HepG2 (cell line): ENCODE data around the gene FALEC. TPM values are rescaled to one million over a fixed set of nuclear protein-coding genes. Genes with fewer than 3 reads are reported as not detected.
A peak's percentile ranks its signal among the peaks of the same experiment; 100 is the strongest.

ENCODE experiments used
- ATAC-seq: fragments of 200-7000 bp; cut with Tn5 transposase; 3 replicates; pipeline ENCODE4 v1.9.1; 2020; ENCODE audit warnings: mild to moderate bottlenecking, moderate library complexity
- BruUV-seq: library from RNA; stranded (reverse); fragments of 400-500 nt; replicated peaks from 2 replicates; lab custom pipeline; 2021; lab: Mats Ljungman, UMichigan
- CTCF ChIA-PET: fragments of 300-600 bp; formaldehyde crosslinking; extraction: SDS; loops from one replicate; lab custom pipeline; 2021; ENCODE audit warnings: low total read pairs, inconsistent platforms, low intra/inter-chr PET ratio; lab: Yijun Ruan, JAX
- POLR2A ChIA-PET: fragments of 350-600 bp; sonication (Branson Sonifier 250); formaldehyde crosslinking; loops from one replicate; lab custom pipeline; 2020; ENCODE audit warnings: antibody characterized with exemption, inconsistent platforms; lab: Yijun Ruan, JAX
- DNase-seq: peaks from one replicate; pipeline ENCODE4 v3.0.0-alpha.2; 2015; ENCODE audit warnings: low spot score
- FAIRE-seq: peaks from 3 replicates; lab custom pipeline; 2011; peaks lifted over from hg19 to GRCh38; lab: Jason Lieb, UNC
- H2AFZ ChIP-seq: one replicate; pipeline ENCODE4 v1.6.1; 2011; ENCODE audit warnings: low read length, inconsistent platforms
- H3K27ac ChIP-seq: fragments of 300-600 bp; 3 replicates; pipeline ENCODE4 v1.8.0; 2011; ENCODE audit warnings: mixed run types, mild to moderate bottlenecking, mixed read lengths, low read length, inconsistent platforms; ENCODE audit not compliant: insufficient read depth; ENCODE audit errors: extremely low read length
- H3K27me3 ChIP-seq, 2 experiments: fragments of 200-600 bp in 1 of 2; 2 replicates in 1 of 2; 3 replicates in 1 of 2; pipeline versions ENCODE4 v1.6.0 to v1.8.0; 2011; ENCODE audit warnings: low read length in 2 of 2, mild to moderate bottlenecking in 2 of 2, moderate library complexity in 2 of 2, inconsistent platforms in 1 of 2; ENCODE audit not compliant: insufficient read depth in 2 of 2, control insufficient read depth in 1 of 2
- H3K36me3 ChIP-seq, 2 experiments: fragments of 200-600 bp in 1 of 2; replicated peaks in 1 of 2; 2 replicates in 1 of 2; 3 replicates in 1 of 2; pipeline versions ENCODE4 v1.5.1 to v1.8.0; 2011; ENCODE audit warnings: low read length in 2 of 2, inconsistent platforms in 1 of 2; ENCODE audit not compliant: insufficient read depth in 2 of 2, control insufficient read depth in 1 of 2
- H3K4me1 ChIP-seq: 2 replicates; pipeline ENCODE4 v1.5.1; 2012; ENCODE audit warnings: low read length, inconsistent platforms; ENCODE audit not compliant: insufficient read depth
- H3K4me2 ChIP-seq: 2 replicates; pipeline ENCODE4 v1.6.0; 2011; ENCODE audit warnings: low read depth, low read length, inconsistent platforms
- H3K4me3 ChIP-seq, 3 experiments: fragments of 200-600 bp in 1 of 3; sonication (generic), shearing (Covaris generic) in 1 of 3; replicated peaks in 1 of 3; 2 replicates each; pipeline ENCODE4 v1.5.1; 2011 to 2016; ENCODE audit warnings: low read length in 3 of 3, inconsistent platforms in 2 of 3, low read depth in 2 of 3, mild to moderate bottlenecking in 2 of 3, control low read depth in 1 of 3, mixed read lengths in 1 of 3; ENCODE audit not compliant: insufficient read depth in 1 of 3
- H3K79me2 ChIP-seq: one replicate; pipeline ENCODE4 v1.6.1; 2011; ENCODE audit warnings: low read length, inconsistent platforms; ENCODE audit not compliant: insufficient read depth
- H3K9ac ChIP-seq: 2 replicates; pipeline ENCODE4 v1.6.0; 2011; ENCODE audit warnings: mild to moderate bottlenecking, low read depth, low read length, inconsistent platforms; ENCODE audit not compliant: insufficient read depth
- H3K9me3 ChIP-seq: 2 replicates; pipeline ENCODE4 v1.5.1; 2012; ENCODE audit warnings: mild to moderate bottlenecking, low read length
- H4K20me1 ChIP-seq: 2 replicates; pipeline ENCODE4 v1.6.0; 2011; ENCODE audit warnings: inconsistent platforms, mild to moderate bottlenecking, low read length, moderate library complexity; ENCODE audit not compliant: insufficient read depth
- CCDC6 ChIP-seq: sonication (generic); formaldehyde crosslinking; IDR thresholded peaks from 2 replicates; pipeline ENCODE4 v1.8.1; 2022; ENCODE audit warnings: mild to moderate bottlenecking, missing genetic modification reagents, moderate library complexity
- NBN ChIP-seq: fragments of 450-650 bp; conservative IDR thresholded peaks from 2 replicates; pipeline ENCODE4 v1.6.1; 2017
- NR2F6 ChIP-seq, 2 experiments: IDR thresholded peaks; 2 replicates each; pipeline ENCODE4 v1.6.1; 2016; ENCODE audit warnings: antibody characterized with exemption in 1 of 2, mild to moderate bottlenecking in 1 of 2
- SMAD3 ChIP-seq: sonication (generic); formaldehyde crosslinking; IDR thresholded peaks from 2 replicates; pipeline ENCODE4 v1.4.0; 2020; ENCODE audit warnings: missing genetic modification reagents
- ZNF232 ChIP-seq: sonication (generic); formaldehyde crosslinking; IDR thresholded peaks from 2 replicates; pipeline ENCODE4 v1.4.0; 2020; ENCODE audit warnings: missing genetic modification reagents, borderline replicate concordance
- ZNF570 ChIP-seq: sonication (generic); formaldehyde crosslinking; IDR thresholded peaks from 2 replicates; pipeline ENCODE4 v1.4.0; 2020; ENCODE audit warnings: mild to moderate bottlenecking, missing genetic modification reagents, borderline replicate concordance
- WGBS: methylation state at CpG from one replicate; pipeline ENCODE4 v1.1.6; 2017; ENCODE audit warnings: low lambda C conversion rate; 5-methylcytosine and 5-hydroxymethylcytosine counted together
- in situ Hi-C: cut with HindIII; loops from 2 replicates; pipeline ENCODE4 v1.10.0; 2017; ENCODE audit warnings: low pct_unique_long_range_greater_than_20kb; ENCODE audit not compliant: extremely low pct_ligation_motif_present
- intact Hi-C: fragments of 100-400 bp; cut with micrococcal nuclease; formaldehyde crosslinking; loops from one replicate; pipeline ENCODE4 v1.10.0; 2022; ENCODE audit not compliant: unreplicated experiment
- polyA plus RNA-seq, 8 experiments: library from polyadenylated mRNA; depleted of rRNA in 3 of 8; stranded (reverse) in 7 of 8; unstranded in 1 of 8; fragments of >200 nt; fragmentation: Illumina TruSeq in 4 of 8; extraction: Trizol in 4 of 8; gene quantifications; 2 replicates each; pipeline versions ENCODE4 v1.2.1 to v1.2.3, GENCODE V29; 2011 to 2016; ENCODE audit warnings: low read depth in 4 of 8, missing spikeins in 1 of 8, mixed read lengths in 1 of 8; ENCODE audit not compliant: insufficient read depth in 1 of 8
- total RNA-seq, 5 experiments: library from RNA; depleted of rRNA; stranded (reverse); fragments of >200 nt; fragmentation: Illumina TruSeq; extraction: Trizol; gene quantifications; 2 replicates each; pipeline ENCODE4 v1.2.3, GENCODE V29; 2016; ENCODE audit warnings: low read depth in 1 of 5
- TF ChIP-seq, protein P1 (sequence below): sonication (generic); formaldehyde crosslinking; conservative IDR thresholded peaks from 2 replicates; pipeline ENCODE4 v1.8.0; 2022; ENCODE audit warnings: mild to moderate bottlenecking, moderate library complexity, missing genetic modification reagents
- TF ChIP-seq, protein P2 (sequence below): sonication (generic); formaldehyde crosslinking; IDR thresholded peaks from 2 replicates; pipeline ENCODE4 v1.4.0; 2020; ENCODE audit warnings: missing genetic modification reagents, low read depth, mild to moderate bottlenecking, borderline replicate concordance

Gene FALEC
- total and polyA plus RNA-seq, 2 of the 13 experiments (the other 11 are each of a cell fraction or from before 2014, with no cell fraction given): 0.33 to 0.71 TPM

GRCh38 chr1:150563340-150564038, 47.9 kb downstream of the FALEC start:
- 14% methylated on average over 4 of the region's 4 CpGs for whole genome bisulfite sequencing
- DNase-seq (no peak), FAIRE-seq (no peak), ATAC-seq (no peak)
- Histone ChIP-seq H3K79me2 (peaks cover 19% of the 10 kb centered on the region), H2AFZ (no peak overlapping the region), H3K9ac (peak overlapping the region; percentile 88), H3K4me1 (peaks cover 66% of the 10 kb centered on the region), H3K4me3 (peak overlapping the region in 1 of 3 experiments; percentile 20; a peak in 2 of 6 replicates), H3K4me2 (peak overlapping the region; percentile 99), H3K36me3 (no peaks in the 10 kb centered on the region; a peak in 1 of 5 replicates), H3K9me3 (no peaks in the 10 kb centered on the region), H3K27me3 (no peaks in the 10 kb centered on the region), H3K27ac (peak overlapping the region; percentile 91), H4K20me1 (peaks cover 3% of the 10 kb centered on the region)
- ChIA-PET CTCF (no interaction called here), POLR2A (interaction anchor here (0.7 to 13.0 kb wide), 17 partner anchors 12 to 418 kb away, joined by 3 to 469 read pairs (median 4); partner anchors contain the start of genes ADAMTSL4, ENSA, FALEC and GOLPH3L)
- intact Hi-C loops (loop anchor here (1.0 to 5.0 kb wide), 2 partner anchors 14 to 134 kb away; partner anchors contain the start of gene GOLPH3L), in situ Hi-C loops (loop anchor here (5.0 kb wide), 2 partner anchors 64 to 249 kb away; partner anchors contain the start of gene ENSA)
- 0 out of 2 replicates have a peak, but pooled peaks have one; percentile 7 for TF ChIP-seq NR2F6 (IDR thresholded peaks at IDR 0.05)
- TF ChIP-seq NR2F6 (CRISPR knock-in tag; IDR thresholded peaks at IDR 0.05): no peak
- no peak for TF ChIP-seq ZNF570
- TF ChIP-seq CCDC6 (CRISPR knock-in tag): no peak
- TF ChIP-seq, protein P1, sequence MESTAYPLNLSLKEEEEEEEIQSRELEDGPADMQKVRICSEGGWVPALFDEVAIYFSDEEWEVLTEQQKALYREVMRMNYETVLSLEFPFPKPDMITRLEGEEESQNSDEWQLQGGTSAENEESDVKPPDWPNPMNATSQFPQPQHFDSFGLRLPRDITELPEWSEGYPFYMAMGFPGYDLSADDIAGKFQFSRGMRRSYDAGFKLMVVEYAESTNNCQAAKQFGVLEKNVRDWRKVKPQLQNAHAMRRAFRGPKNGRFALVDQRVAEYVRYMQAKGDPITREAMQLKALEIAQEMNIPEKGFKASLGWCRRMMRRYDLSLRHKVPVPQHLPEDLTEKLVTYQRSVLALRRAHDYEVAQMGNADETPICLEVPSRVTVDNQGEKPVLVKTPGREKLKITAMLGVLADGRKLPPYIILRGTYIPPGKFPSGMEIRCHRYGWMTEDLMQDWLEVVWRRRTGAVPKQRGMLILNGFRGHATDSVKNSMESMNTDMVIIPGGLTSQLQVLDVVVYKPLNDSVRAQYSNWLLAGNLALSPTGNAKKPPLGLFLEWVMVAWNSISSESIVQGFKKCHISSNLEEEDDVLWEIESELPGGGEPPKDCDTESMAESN: 0 out of 2 replicates have a peak, but pooled peaks have one; percentile 4
- no peak for TF ChIP-seq NBN
- TF ChIP-seq, protein P2, sequence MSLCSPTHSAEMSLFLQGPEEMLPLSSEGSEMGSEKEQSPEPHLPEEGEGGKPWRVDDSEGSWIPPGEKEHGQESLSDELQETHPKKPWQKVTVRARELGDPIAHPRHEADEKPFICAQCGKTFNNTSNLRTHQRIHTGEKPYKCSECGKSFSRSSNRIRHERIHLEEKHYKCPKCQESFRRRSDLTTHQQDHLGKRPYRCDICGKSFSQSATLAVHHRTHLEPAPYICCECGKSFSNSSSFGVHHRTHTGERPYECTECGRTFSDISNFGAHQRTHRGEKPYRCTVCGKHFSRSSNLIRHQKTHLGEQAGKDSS: peak; percentile 35; the same call in 1 of the 2 replicates
- TF ChIP-seq ZNF232 (CRISPR knock-in tag): no peak
- no peak for TF ChIP-seq SMAD3
- no TSS peak for BruUV-seq
